Endothelial cell of umbilical vein (primary cell): Measurements from ENCODE around the gene SHISA5. TPM values are rescaled to one million over a fixed set of nuclear protein-coding genes. Genes with fewer than 3 reads are reported as not detected.

Experiments used
- BruUV-seq: library from RNA; stranded (reverse); fragments of 400-500 nt; replicated peaks from 2 replicates; lab custom pipeline; 2021; lab: Mats Ljungman, UMichigan
- CTCF ChIA-PET: fragments of 300-600, 350-600 bp; sonication (Branson Sonifier 250); formaldehyde crosslinking; loops from one replicate; lab custom pipeline; 2021; ENCODE audit warnings: antibody characterized with exemption, inconsistent platforms; lab: Charles Lee
- POLR2A ChIA-PET: fragments of 300-600, 350-600 bp; sonication (Branson Sonifier 250); formaldehyde crosslinking; loops from one replicate; lab custom pipeline; 2021; ENCODE audit warnings: antibody characterized with exemption, inconsistent platforms; lab: Charles Lee
- DNase-seq: peaks from one replicate; pipeline ENCODE4 v3.0.0-alpha.2; 2011; ENCODE audit warnings: low read depth, low spot score
- FAIRE-seq: peaks from 2 replicates; lab custom pipeline; 2011; peaks lifted over from hg19 to GRCh38; lab: Jason Lieb, UNC
- H2AFZ ChIP-seq: 2 replicates; pipeline ENCODE4 v1.6.0; 2012; ENCODE audit warnings: low read depth, low read length, control low read depth, inconsistent platforms
- H3K27ac ChIP-seq: 2 replicates; pipeline ENCODE4 v1.5.1; 2011; ENCODE audit warnings: low read depth, mild to moderate bottlenecking, control low read depth, low read length, moderate library complexity; ENCODE audit not compliant: insufficient read depth
- H3K27me3 ChIP-seq, 2 experiments: 2 replicates each; pipeline versions ENCODE4 v1.6.0 to v1.6.1; 2011; ENCODE audit warnings: low read length in 2 of 2, mixed read lengths in 1 of 2; ENCODE audit not compliant: control insufficient read depth in 2 of 2, insufficient read depth in 2 of 2
- H3K36me3 ChIP-seq, 2 experiments: 2 replicates in 1 of 2; 3 replicates in 1 of 2; pipeline ENCODE4 v1.5.1; 2011; ENCODE audit warnings: low read length in 2 of 2, mild to moderate bottlenecking in 1 of 2, moderate library complexity in 1 of 2; ENCODE audit not compliant: control insufficient read depth in 2 of 2, insufficient read depth in 2 of 2; ENCODE audit errors: extremely low read depth in 1 of 2
- H3K4me1 ChIP-seq: 3 replicates; pipeline ENCODE4 v1.5.1; 2011; ENCODE audit warnings: mild to moderate bottlenecking, low read length; ENCODE audit not compliant: control insufficient read depth, insufficient read depth; ENCODE audit errors: extremely low read depth
- H3K4me2 ChIP-seq: 2 replicates; pipeline ENCODE4 v1.6.1; 2011; ENCODE audit warnings: low read length, control low read depth, mixed read lengths; ENCODE audit not compliant: insufficient read depth
- H3K4me3 ChIP-seq, 3 experiments: fragments of 200-600 bp in 1 of 3; sonication (generic), shearing (Covaris generic) in 1 of 3; replicated peaks in 1 of 3; 2 replicates each; pipeline ENCODE4 v1.5.1; 2011 to 2016; ENCODE audit warnings: control low read depth in 3 of 3, low read length in 3 of 3, mild to moderate bottlenecking in 2 of 3, inconsistent platforms in 1 of 3, low read depth in 1 of 3, moderate library complexity in 1 of 3; ENCODE audit not compliant: insufficient read depth in 1 of 3
- H3K79me2 ChIP-seq: 2 replicates; pipeline ENCODE4 v1.6.0; 2012; ENCODE audit warnings: low read length, inconsistent platforms; ENCODE audit not compliant: control insufficient read depth, insufficient read depth
- H3K9ac ChIP-seq: replicated peaks from 2 replicates; pipeline ENCODE3; 2011; ENCODE audit warnings: low read length, control low read depth; ENCODE audit not compliant: insufficient read depth; ENCODE audit errors: extremely low read depth
- H3K9me1 ChIP-seq: replicated peaks from 3 replicates; pipeline ENCODE4 v1.6.0; 2011; ENCODE audit warnings: mild to moderate bottlenecking, low read length; ENCODE audit not compliant: control insufficient read depth, insufficient read depth; ENCODE audit errors: extremely low read depth
- H3K9me3 ChIP-seq: replicated peaks from 2 replicates; pipeline ENCODE4 v1.5.1; 2012; ENCODE audit warnings: low read length, inconsistent platforms; ENCODE audit not compliant: control insufficient read depth, insufficient read depth
- H4K20me1 ChIP-seq: replicated peaks from 2 replicates; pipeline ENCODE3; 2011; ENCODE audit warnings: mild to moderate bottlenecking, low read length; ENCODE audit not compliant: control insufficient read depth, insufficient read depth; ENCODE audit errors: extremely low read depth
- CTCF ChIP-seq, 2 donors: IDR thresholded peaks; 1 replicate in 1 of 2; 2 replicates in 1 of 2; pipeline ENCODE4 v1.5.1; 2011; ENCODE audit warnings: low read length in 2 of 2, mild to moderate bottlenecking in 2 of 2, moderate library complexity in 2 of 2, control low read depth in 1 of 2, inconsistent platforms in 1 of 2, low read depth in 1 of 2; ENCODE audit not compliant: insufficient read depth in 1 of 2; ENCODE audit errors: extremely low read depth in 1 of 2
- EZH2 ChIP-seq: IDR thresholded peaks from 2 replicates; pipeline ENCODE4 v1.6.1; 2012; ENCODE audit warnings: borderline replicate concordance, low read depth, mild to moderate bottlenecking, moderate library complexity, low read length, inconsistent platforms; ENCODE audit not compliant: severe bottlenecking
- FOS ChIP-seq: IDR thresholded peaks from 2 replicates; pipeline ENCODE4 v1.6.1; 2011; ENCODE audit warnings: mild to moderate bottlenecking, low read length, moderate library complexity, borderline replicate concordance; ENCODE audit not compliant: insufficient read depth
- GATA2 ChIP-seq: IDR thresholded peaks from 2 replicates; pipeline ENCODE4 v1.7.0; 2011; ENCODE audit warnings: low read depth, mild to moderate bottlenecking, moderate library complexity, mixed read lengths, low read length; ENCODE audit not compliant: insufficient read length, insufficient read depth
- JUN ChIP-seq: IDR thresholded peaks from 2 replicates; pipeline ENCODE4 v1.6.1; 2011; ENCODE audit warnings: borderline replicate concordance, low read depth; ENCODE audit not compliant: insufficient read length, insufficient read depth
- MAX ChIP-seq: IDR thresholded peaks from 2 replicates; pipeline ENCODE4 v1.6.1; 2011; ENCODE audit not compliant: insufficient read depth, insufficient read length
- MYC ChIP-seq: IDR thresholded peaks from one replicate; pipeline ENCODE4 v1.6.1; 2011; ENCODE audit warnings: mild to moderate bottlenecking, low read depth, low read length
- POLR2A ChIP-seq: IDR thresholded peaks from 2 replicates; pipeline ENCODE4 v1.6.1; 2012; ENCODE audit warnings: low read depth, mild to moderate bottlenecking, control low read depth, low read length
- POLR2AphosphoS5 ChIP-seq: IDR thresholded peaks from 2 replicates; pipeline ENCODE4 v1.6.1; 2012; ENCODE audit warnings: low read depth, mild to moderate bottlenecking, control low read depth, low read length, moderate library complexity; ENCODE audit not compliant: insufficient read depth
- dilution Hi-C: fragments of 300-500 bp; cut with MboI; formaldehyde crosslinking; loops from one replicate; pipeline ENCODE4 v1.15.0; 2019; ENCODE audit warnings: low sequenced_read_pairs; ENCODE audit not compliant: extremely low pct_ligation_motif_present
- intact Hi-C: fragments of 100-400 bp; cut with micrococcal nuclease; formaldehyde crosslinking; loops from one replicate; pipeline ENCODE4 v1.10.0; 2022
- polyA plus RNA-seq, 4 experiments: library from polyadenylated mRNA; depleted of rRNA in 3 of 4; stranded (reverse) in 3 of 4; unstranded in 1 of 4; fragments of >200 nt; gene quantifications; 2 replicates each; pipeline versions ENCODE4 v1.2.1 to v1.2.3, GENCODE V29; 2011 to 2012; ENCODE audit warnings: missing spikeins in 1 of 4
- total RNA-seq: library from RNA; stranded (reverse); gene quantifications from 2 replicates; pipeline ENCODE4 v1.2.3, GENCODE V29; 2021

Gene SHISA5
- total and polyA plus RNA-seq, 2 donors (not counting 3 experiments of a cell fraction or from before 2014, with no cell fraction given): 205 to 320 TPM

- FAIRE-seq: no peak
- H3K27ac ChIP-seq: no peak overlapping the region
- no peaks in the 10 kb centered on the region for H3K9me3 ChIP-seq
- H3K4me2 ChIP-seq: no peak overlapping the region
- TF ChIP-seq FOS: no peak
- POLR2A ChIA-PET: no interaction called here
- no peak overlapping the region for H2AFZ ChIP-seq
- no peak for DNase-seq
- CTCF ChIA-PET: interaction anchor here (0.7 to 1.9 kb wide), 2 partner anchors 17 to 66 kb away, joined by 3 to 4 read pairs; no protein-coding TSS in a partner anchor
- H3K9me1 ChIP-seq: no peaks in the 10 kb centered on the region
- intact Hi-C loops (no loop called here), dilution Hi-C loops (no loop called here)
- H4K20me1 ChIP-seq: no peaks in the 10 kb centered on the region
- H3K9ac ChIP-seq: no peak overlapping the region
- peaks cover 21% of the 10 kb centered on the region for H3K4me1 ChIP-seq
- H3K4me3 ChIP-seq: no peak overlapping the region
- BruUV-seq: no TSS peak
- no peaks in the 10 kb centered on the region for H3K27me3 ChIP-seq
- H3K36me3 ChIP-seq: peaks cover 0 to 2% of the 10 kb centered on the region in 2 experiments
- H3K79me2 ChIP-seq: no peaks in the 10 kb centered on the region
Measured at GRCh38 chr3:48502121-48502520, 1.9 kb downstream of the SHISA5 start.

GRCh38 chr3:48501196-48501595, 2.8 kb downstream of the SHISA5 start:
- DNase-seq (no peak), FAIRE-seq (no peak)
- H3K4me1 ChIP-seq: peaks cover 21% of the 10 kb centered on the region
- no peaks in the 10 kb centered on the region for H3K9me1 ChIP-seq
- H3K79me2 ChIP-seq: no peaks in the 10 kb centered on the region
- BruUV-seq: no TSS peak
- no peak overlapping the region for H3K4me3 ChIP-seq
- dilution Hi-C loops: no loop called here
- H3K27ac ChIP-seq: no peak overlapping the region
- no peaks in the 10 kb centered on the region for H3K9me3 ChIP-seq
- no peak overlapping the region for H3K4me2 ChIP-seq
- TF ChIP-seq FOS (no peak), GATA2 (no peak), POLR2AphosphoS5 (no peak), POLR2A (no peak), MAX (no peak), JUN (no peak), MYC (no peak), CTCF (IDR thresholded peaks at IDR 0.05; ENCODE audit: extremely low read depth in 1 of 2, insufficient read depth in 1 of 2, low read depth in 1 of 2, low read length in 2 of 2) (no peak), EZH2 (no peak)
- no peak overlapping the region for H3K9ac ChIP-seq
- H4K20me1 ChIP-seq: no peaks in the 10 kb centered on the region
- no peak overlapping the region for H2AFZ ChIP-seq
- intact Hi-C loops: no loop called here
- ChIA-PET CTCF (interaction anchor here (1.0 to 1.9 kb wide), 2 partner anchors 35 to 65 kb away, joined by 3 to 4 read pairs; a partner anchor contains a TSS), POLR2A (no interaction called here)
- no peaks in the 10 kb centered on the region for H3K27me3 ChIP-seq
- peaks cover 0 to 2% of the 10 kb centered on the region in 2 experiments for H3K36me3 ChIP-seq
